Activated naive CD4-positive, alpha-beta T cell treated with anti-CD3 and anti-CD28 coated beads, Interleukin-2, amount 10 ng/mL, durations not matched to agents 7 days and 5 days (primary cell): ENCODE results near the gene PNPT1.
A peak's percentile ranks its signal among the peaks of the same experiment; 100 is the strongest.
"Not testable (repeated sequence)": the region's sequence is repeated elsewhere in the genome, so short reads cannot be mapped to it uniquely, and the experiment has no call there.

Experiments used
- CTCF ChIA-PET: fragments of 350-600 bp; sonication (Branson Sonifier 250); formaldehyde crosslinking; loops from one replicate; lab custom pipeline; 2021; ENCODE audit warnings: antibody characterized with exemption; lab: Charles Lee
- DNase-seq: peaks from one replicate; pipeline ENCODE4 v3.0.0-alpha.2; 2020
- H3K27ac Mint-ChIP-seq: one replicate; pipeline ENCODE4 v1.8.0; 2021; ENCODE audit warnings: mild to moderate bottlenecking, moderate library complexity, mixed read lengths
- H3K27me3 Mint-ChIP-seq: one replicate; pipeline ENCODE4 v1.8.0; 2021; ENCODE audit warnings: mild to moderate bottlenecking, mixed read lengths
- H3K36me3 Mint-ChIP-seq: one replicate; pipeline ENCODE4 v1.8.0; 2021; ENCODE audit warnings: mixed read lengths
- H3K4me1 Mint-ChIP-seq: one replicate; pipeline ENCODE4 v1.8.0; 2021; ENCODE audit warnings: mixed read lengths
- H3K4me3 Mint-ChIP-seq: one replicate; pipeline ENCODE4 v1.8.0; 2021; ENCODE audit warnings: mild to moderate bottlenecking, moderate library complexity, mixed read lengths
- H3K9me3 Mint-ChIP-seq: one replicate; pipeline ENCODE4 v1.8.0; 2021; ENCODE audit warnings: mixed read lengths

PNPT1 gene

GRCh38 chr2:55712477-55713060, 18.9 kb upstream of the PNPT1 start:
- Mint-ChIP-seq H3K27me3 (no peaks in the 10 kb centered on the region), H3K36me3 (no peaks in the 10 kb centered on the region), H3K4me1 (peaks cover 2% of the 10 kb centered on the region), H3K27ac (no peak overlapping the region), H3K4me3 (no peak overlapping the region), H3K9me3 (no peaks in the 10 kb centered on the region)
- DNase-seq = no peak
- CTCF ChIA-PET = interaction anchor here (0.6 kb wide), 2 partner anchors 232 to 327 kb away, joined by 3 read pairs; no protein-coding TSS in a partner anchor

- no peak for DNase-seq
- H3K4me1 Mint-ChIP-seq = peaks cover 2% of the 10 kb centered on the region
- H3K36me3 Mint-ChIP-seq = no peaks in the 10 kb centered on the region
- CTCF ChIA-PET = no interaction called here
- H3K9me3 Mint-ChIP-seq = no peaks in the 10 kb centered on the region
- no peak overlapping the region for H3K4me3 Mint-ChIP-seq
- peaks cover 3% of the 10 kb centered on the region for H3K27me3 Mint-ChIP-seq
- H3K27ac Mint-ChIP-seq = no peak overlapping the region
Measured at GRCh38 chr2:55710025-55710424, 16.4 kb upstream of the PNPT1 start.

- no peaks in the 10 kb centered on the region for H3K36me3 Mint-ChIP-seq
- CTCF ChIA-PET = interaction anchor here (0.9 kb wide), 1 partner anchor 10 kb away, joined by 3 read pairs; no protein-coding TSS in a partner anchor
- H3K27me3 Mint-ChIP-seq = peaks cover 9% of the 10 kb centered on the region
- no peak for DNase-seq
- peaks cover 2% of the 10 kb centered on the region for H3K4me1 Mint-ChIP-seq
- H3K9me3 Mint-ChIP-seq = no peaks in the 10 kb centered on the region
- H3K4me3 Mint-ChIP-seq = no peak overlapping the region
- no peak overlapping the region for H3K27ac Mint-ChIP-seq
Measured at GRCh38 chr2:55707751-55708150, 14.1 kb upstream of the PNPT1 start.

GRCh38 chr2:55706258-55706657, 12.6 kb upstream of the PNPT1 start:
- peaks cover 10% of the 10 kb centered on the region for H3K27me3 Mint-ChIP-seq
- H3K36me3 Mint-ChIP-seq, CTCF ChIA-PET, H3K9me3 Mint-ChIP-seq, H3K4me3 Mint-ChIP-seq, DNase-seq, H3K4me1 Mint-ChIP-seq, H3K27ac Mint-ChIP-seq: not testable (repeated sequence)

- no peak for DNase-seq
- no peaks in the 10 kb centered on the region for H3K36me3 Mint-ChIP-seq
- H3K4me1 Mint-ChIP-seq = no peaks in the 10 kb centered on the region
- no peak overlapping the region for H3K4me3 Mint-ChIP-seq
- H3K27me3 Mint-ChIP-seq = peaks cover 18% of the 10 kb centered on the region
- H3K27ac Mint-ChIP-seq = no peak overlapping the region
- CTCF ChIA-PET = interaction anchor here (1.3 kb wide), 1 partner anchor 12 kb away, joined by 3 read pairs; no protein-coding TSS in a partner anchor
- H3K9me3 Mint-ChIP-seq = no peaks in the 10 kb centered on the region
Measured at GRCh38 chr2:55705027-55705653, 11.5 kb upstream of the PNPT1 start.

GRCh38 chr2:55703350-55703749, 9.7 kb upstream of the PNPT1 start:
- H3K4me3 Mint-ChIP-seq = no peak overlapping the region
- peaks cover 27% of the 10 kb centered on the region for H3K27me3 Mint-ChIP-seq
- no peaks in the 10 kb centered on the region for H3K9me3 Mint-ChIP-seq
- H3K4me1 Mint-ChIP-seq = no peaks in the 10 kb centered on the region
- no peaks in the 10 kb centered on the region for H3K36me3 Mint-ChIP-seq
- CTCF ChIA-PET = no interaction called here
- DNase-seq = no peak
- no peak overlapping the region for H3K27ac Mint-ChIP-seq

- H3K9me3 Mint-ChIP-seq, H3K27me3 Mint-ChIP-seq, CTCF ChIA-PET, H3K36me3 Mint-ChIP-seq, DNase-seq: not testable (repeated sequence)
- peak overlapping the region; percentile 90 for H3K27ac Mint-ChIP-seq
- H3K4me3 Mint-ChIP-seq = peak overlapping the region; percentile 92
- H3K4me1 Mint-ChIP-seq = peaks cover 31% of the 10 kb centered on the region
Measured at GRCh38 chr2:55692740-55693139, 904 bp downstream of the PNPT1 start.

- DNase-seq = no peak
- Mint-ChIP-seq H3K36me3 (peaks cover 16% of the 10 kb centered on the region), H3K27me3 (no peaks in the 10 kb centered on the region), H3K4me3 (no peak overlapping the region), H3K4me1 (no peaks in the 10 kb centered on the region), H3K27ac (no peak overlapping the region), H3K9me3 (no peaks in the 10 kb centered on the region)
- CTCF ChIA-PET = no interaction called here
Measured at GRCh38 chr2:55672630-55673029, 21.0 kb downstream of the PNPT1 start.

- Mint-ChIP-seq H3K27me3 (no peaks in the 10 kb centered on the region), H3K36me3 (peaks cover 20% of the 10 kb centered on the region), H3K4me1 (no peaks in the 10 kb centered on the region), H3K4me3 (no peak overlapping the region), H3K27ac (no peak overlapping the region), H3K9me3 (no peaks in the 10 kb centered on the region)
- CTCF ChIA-PET = no interaction called here
- DNase-seq = no peak
Measured at GRCh38 chr2:55668956-55669355, 24.7 kb downstream of the PNPT1 start.

- no peak overlapping the region for H3K27ac Mint-ChIP-seq
- no peaks in the 10 kb centered on the region for H3K9me3 Mint-ChIP-seq
- DNase-seq = no peak
- peaks cover 37% of the 10 kb centered on the region for H3K36me3 Mint-ChIP-seq
- H3K4me3 Mint-ChIP-seq = no peak overlapping the region
- CTCF ChIA-PET = no interaction called here
- H3K4me1 Mint-ChIP-seq = no peaks in the 10 kb centered on the region
- no peaks in the 10 kb centered on the region for H3K27me3 Mint-ChIP-seq
Measured at GRCh38 chr2:55653255-55653654, 40.4 kb downstream of the PNPT1 start.

- CTCF ChIA-PET = no interaction called here
- Mint-ChIP-seq H3K27ac (no peak overlapping the region), H3K27me3 (no peaks in the 10 kb centered on the region), H3K4me1 (no peaks in the 10 kb centered on the region), H3K9me3 (no peaks in the 10 kb centered on the region), H3K4me3 (no peak overlapping the region), H3K36me3 (peaks cover 27% of the 10 kb centered on the region)
- no peak for DNase-seq
Measured at GRCh38 chr2:55649211-55649610, 44.4 kb downstream of the PNPT1 start.

- H3K9me3 Mint-ChIP-seq = no peaks in the 10 kb centered on the region
- no peak overlapping the region for H3K4me3 Mint-ChIP-seq
- no peak for DNase-seq
- CTCF ChIA-PET = no interaction called here
- peaks cover 22% of the 10 kb centered on the region for H3K36me3 Mint-ChIP-seq
- no peaks in the 10 kb centered on the region for H3K4me1 Mint-ChIP-seq
- no peaks in the 10 kb centered on the region for H3K27me3 Mint-ChIP-seq
- H3K27ac Mint-ChIP-seq = no peak overlapping the region
Measured at GRCh38 chr2:55636831-55637230, 56.8 kb downstream of the PNPT1 start.

- peaks cover 24% of the 10 kb centered on the region for H3K36me3 Mint-ChIP-seq
- peaks cover 1% of the 10 kb centered on the region for H3K4me1 Mint-ChIP-seq
- CTCF ChIA-PET = no interaction called here
- DNase-seq = no peak
- no peaks in the 10 kb centered on the region for H3K27me3 Mint-ChIP-seq
- no peak overlapping the region for H3K4me3 Mint-ChIP-seq
- H3K9me3 Mint-ChIP-seq = no peaks in the 10 kb centered on the region
- no peak overlapping the region for H3K27ac Mint-ChIP-seq
Measured at GRCh38 chr2:55628931-55629330, 64.7 kb downstream of the PNPT1 start.

GRCh38 chr2:55627915-55628314, 65.7 kb downstream of the PNPT1 start:
- no peak for DNase-seq
- no peak overlapping the region for H3K27ac Mint-ChIP-seq
- peaks cover 28% of the 10 kb centered on the region for H3K36me3 Mint-ChIP-seq
- peaks cover 11% of the 10 kb centered on the region for H3K4me1 Mint-ChIP-seq
- H3K9me3 Mint-ChIP-seq = no peaks in the 10 kb centered on the region
- no peaks in the 10 kb centered on the region for H3K27me3 Mint-ChIP-seq
- CTCF ChIA-PET = no interaction called here
- H3K4me3 Mint-ChIP-seq = no peak overlapping the region

GRCh38 chr2:55621802-55622201, 71.8 kb downstream of the PNPT1 start:
- Mint-ChIP-seq H3K27me3 (no peaks in the 10 kb centered on the region), H3K36me3 (peaks cover 27% of the 10 kb centered on the region), H3K4me1 (peaks cover 47% of the 10 kb centered on the region), H3K4me3 (no peak overlapping the region), H3K27ac (no peak overlapping the region), H3K9me3 (no peaks in the 10 kb centered on the region)
- DNase-seq = no peak
- CTCF ChIA-PET = no interaction called here
